HEK293T (cell line): ENCODE measurements around the gene POLE3.

Experiments used
- ARNT ChIP-seq: fragments of 450-650 bp; IDR thresholded peaks from 2 replicates; pipeline ENCODE4 v1.6.1; 2017; ENCODE audit warnings: mild to moderate bottlenecking
- BHLHE40 ChIP-seq: fragments of 450-650 bp; IDR thresholded peaks from 2 replicates; pipeline ENCODE4 v1.6.1; 2016; ENCODE audit warnings: mild to moderate bottlenecking, moderate library complexity, borderline replicate concordance
- FOXA1 ChIP-seq: fragments of 450-650 bp; IDR thresholded peaks from 2 replicates; pipeline ENCODE4 v1.6.1; 2016; ENCODE audit warnings: mild to moderate bottlenecking
- HDGF ChIP-seq: fragments of 450-650 bp; IDR thresholded peaks from 2 replicates; pipeline ENCODE4 v1.6.1; 2017; ENCODE audit warnings: antibody characterized with exemption, borderline replicate concordance
- L3MBTL2 ChIP-seq: fragments of 450-650 bp; conservative IDR thresholded peaks from 2 replicates; pipeline ENCODE4 v1.6.1; 2016; ENCODE audit warnings: mild to moderate bottlenecking
- SP1 ChIP-seq: fragments of 450-650 bp; IDR thresholded peaks from 2 replicates; pipeline ENCODE4 v1.6.1; 2017
- SUZ12 ChIP-seq: fragments of 450-650 bp; IDR thresholded peaks from 2 replicates; pipeline ENCODE4 v1.6.1; 2016; ENCODE audit warnings: mild to moderate bottlenecking
- TARDBP ChIP-seq: fragments of 450-650 bp; IDR thresholded peaks from 2 replicates; pipeline ENCODE4 v1.6.1; 2016
- ZNF384 ChIP-seq: fragments of 450-650 bp; IDR thresholded peaks from 2 replicates; pipeline ENCODE4 v1.6.1; 2016

- no peak for TF ChIP-seq SUZ12
- TF ChIP-seq L3MBTL2 = no peak
- TF ChIP-seq BHLHE40 = no peak
- TF ChIP-seq SP1 = no peak
- no peak for TF ChIP-seq FOXA1
- TF ChIP-seq HDGF = no peak
- TF ChIP-seq ARNT = no peak
- TF ChIP-seq TARDBP = no peak
- no peak for TF ChIP-seq ZNF384
Observed at GRCh38 chr9:113425072-113425471, 14.6 kb upstream of the POLE3 start.
